HG03378 (cell line): ENCODE measurements around the gene MYEF2.

ENCODE experiments used
- ATAC-seq: cut with Tn5 transposase; IDR thresholded peaks from one replicate; pipeline ENCODE4 v1.9.1; 2021; ENCODE audit warnings: mild to moderate bottlenecking, moderate library complexity; ENCODE audit not compliant: unreplicated experiment

The MYEF2 gene

DNA sequence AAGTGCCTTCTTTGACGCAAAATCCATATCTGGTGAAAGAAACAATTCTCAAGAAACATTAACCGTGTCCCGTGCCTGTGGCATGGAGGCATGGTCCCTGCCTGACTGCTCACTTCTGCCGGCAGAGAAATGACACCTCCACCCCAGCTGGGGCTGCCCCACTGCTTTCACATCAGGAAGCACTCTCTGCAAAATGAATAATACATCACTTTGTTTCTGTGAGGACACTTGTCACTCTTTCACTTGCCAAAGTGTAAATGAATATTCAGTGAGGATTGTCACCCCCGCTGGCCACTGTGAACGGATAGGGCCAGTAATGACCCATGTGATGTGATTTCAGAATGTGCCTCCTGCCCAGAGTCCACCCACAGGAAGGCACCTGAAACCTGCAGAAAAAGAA lies 88.4 kb downstream of the MYEF2 start:
- no peak for ATAC-seq

GRCh38 chr15:48087844-48088243 lies 90.3 kb downstream of the MYEF2 start:
- no peak for ATAC-seq

DNA sequence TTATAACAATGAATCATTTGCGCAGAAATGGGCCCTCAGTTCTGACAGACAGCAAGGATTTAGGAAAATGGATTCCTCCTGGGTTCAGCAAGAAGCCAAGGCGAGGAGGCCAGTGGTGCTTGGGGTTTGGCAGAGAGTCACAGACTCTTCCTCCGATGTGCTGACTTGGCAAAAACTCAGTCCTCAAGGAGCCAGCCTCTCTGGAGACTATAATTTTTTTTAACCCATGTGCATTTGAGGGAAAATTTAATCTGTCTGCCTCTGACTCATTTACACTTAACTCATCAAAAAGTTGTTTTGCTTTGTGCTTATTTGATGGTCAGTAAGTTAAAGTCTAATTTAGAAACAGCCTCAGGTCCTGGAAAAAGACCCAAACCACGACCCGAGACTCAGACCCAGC lies 91.5 kb downstream of the MYEF2 start:
- no peak for ATAC-seq

DNA sequence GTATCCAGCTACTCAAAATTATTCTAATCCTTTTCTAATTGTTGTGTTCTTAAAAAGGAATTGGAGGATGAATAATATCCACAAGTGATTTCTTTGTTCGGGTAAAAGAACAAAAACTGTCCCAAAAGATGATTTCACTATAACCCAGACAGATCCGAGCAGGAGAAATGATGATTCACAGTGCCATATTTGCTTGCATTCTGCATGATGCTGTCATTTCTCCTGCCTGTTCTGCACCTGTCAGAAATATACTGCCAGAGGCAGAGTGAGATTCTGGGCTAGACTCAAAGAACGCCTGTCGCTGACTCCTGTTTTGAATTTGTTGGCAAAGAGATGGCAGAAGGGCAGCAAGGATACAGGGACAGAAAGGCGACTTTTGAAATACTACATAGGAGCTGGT lies 92.0 kb downstream of the MYEF2 start:
- no peak for ATAC-seq

- no peak for ATAC-seq
Measured at GRCh38 chr15:48085591-48085930, 92.5 kb downstream of the MYEF2 start.

DNA sequence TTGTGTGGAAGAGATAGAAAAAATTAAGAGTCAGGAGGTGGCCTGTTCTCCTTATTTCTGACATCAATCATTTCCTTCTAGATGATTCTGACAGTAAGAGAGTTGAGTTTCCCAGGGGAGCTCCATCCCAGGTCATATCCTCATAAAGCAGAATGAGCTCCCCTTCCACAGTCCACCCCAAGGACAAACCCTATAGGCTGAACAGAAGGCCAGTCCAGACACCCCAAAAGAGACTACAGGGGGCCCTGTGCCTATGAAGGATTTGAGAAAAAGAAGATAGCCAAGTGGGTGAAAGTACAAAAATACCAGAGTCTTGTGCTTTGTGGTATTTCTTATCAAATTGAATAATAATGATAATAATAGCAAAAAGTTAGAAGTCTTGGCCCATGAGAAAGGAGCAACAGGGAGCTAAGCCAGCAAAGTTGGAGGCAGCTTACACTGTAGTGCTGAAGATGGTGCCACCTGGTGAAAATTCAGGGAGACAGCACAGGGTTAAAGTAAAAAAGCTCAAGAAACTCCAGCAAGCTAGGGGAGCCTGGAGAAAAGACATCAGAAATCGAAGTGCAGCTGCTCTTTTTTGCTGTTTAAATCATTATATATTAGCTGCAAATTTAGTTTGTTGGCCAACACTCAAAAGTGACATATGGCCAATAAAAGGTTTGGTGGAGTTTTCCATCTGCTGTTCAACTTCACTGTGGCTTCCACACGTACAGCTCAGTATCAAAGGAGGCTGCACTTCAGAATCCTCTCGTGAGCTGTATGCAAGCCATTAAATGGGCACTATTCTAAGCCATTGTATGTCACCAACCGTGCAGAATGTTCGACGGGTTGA lies 93.1 kb downstream of the MYEF2 start:
- ATAC-seq: peak; percentile 66
